GM18951 (cell line): ENCODE results near the gene CUX1.
"Not testable (repeated sequence)": the region's sequence is repeated elsewhere in the genome, so short reads cannot be mapped to it uniquely, and the experiment has no call there.

Source experiments
- POLR2A ChIP-seq: IDR thresholded peaks from 4 replicates; pipeline ENCODE4 v1.6.1; 2011; ENCODE audit warnings: mild to moderate bottlenecking; ENCODE audit not compliant: insufficient read length, insufficient read depth; ENCODE audit errors: extremely low read depth
- in situ Hi-C: fragments of 300-500 bp; cut with MboI; formaldehyde crosslinking; loops from one replicate; pipeline ENCODE4 v1.12.0; 2022; ENCODE audit warnings: low sequenced_read_pairs, mixed read lengths, inconsistent platforms; ENCODE audit not compliant: unreplicated experiment

CUX1 gene

DNA sequence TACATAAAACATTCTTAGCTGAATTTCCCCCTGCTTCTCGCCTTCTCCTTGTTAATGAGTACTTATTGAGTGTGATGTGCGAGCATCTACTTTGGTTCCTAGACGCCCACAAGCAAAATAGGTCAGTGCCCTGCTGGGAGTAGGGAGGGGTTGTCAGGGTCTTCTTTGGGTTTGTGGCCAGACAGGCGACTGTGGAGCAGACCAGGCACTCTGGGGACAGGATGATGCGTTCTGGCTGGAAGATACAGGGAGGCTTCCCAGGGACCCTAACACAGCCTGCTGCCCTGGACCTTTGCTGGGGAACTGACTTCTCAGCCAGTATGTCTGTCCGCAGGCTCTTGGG is 227.2 kb downstream of the CUX1 start:
- in situ Hi-C loops, result no loop called here
- no peak for TF ChIP-seq POLR2A

DNA sequence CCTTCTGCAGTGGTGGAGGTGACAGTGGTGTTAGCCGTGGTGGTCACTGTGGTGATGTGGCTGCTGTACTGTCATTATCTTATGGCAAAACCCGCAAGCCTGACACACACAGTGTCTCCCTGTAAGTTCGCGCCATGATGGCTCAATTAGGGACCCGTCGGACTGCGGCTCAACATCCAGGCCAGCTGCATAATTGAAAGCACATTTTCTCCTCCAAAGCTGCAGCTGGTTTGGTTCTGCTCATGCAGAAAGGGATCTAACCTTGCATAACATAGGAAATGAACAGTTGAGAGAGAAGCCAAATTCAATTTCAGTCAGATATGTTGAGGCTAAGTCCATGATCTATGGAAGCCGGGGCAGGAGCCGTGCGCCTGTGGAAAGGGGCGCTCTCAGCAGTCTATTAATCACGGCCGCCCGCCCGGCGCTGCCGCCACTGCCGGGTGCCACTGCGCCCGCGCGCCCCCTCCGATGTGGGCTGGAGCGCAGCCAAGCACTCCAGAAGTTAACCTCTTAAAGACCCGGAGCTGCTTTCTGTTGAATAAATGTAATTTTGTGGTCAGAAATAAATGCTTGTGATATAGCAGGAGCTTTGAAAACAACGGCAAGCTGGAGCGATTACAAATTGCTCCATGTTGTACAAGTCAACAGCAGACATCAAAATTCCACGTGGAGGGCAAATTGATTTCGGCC is 227.7 kb downstream of the CUX1 start:
- in situ Hi-C loops, result no loop called here
- no peak for TF ChIP-seq POLR2A

DNA sequence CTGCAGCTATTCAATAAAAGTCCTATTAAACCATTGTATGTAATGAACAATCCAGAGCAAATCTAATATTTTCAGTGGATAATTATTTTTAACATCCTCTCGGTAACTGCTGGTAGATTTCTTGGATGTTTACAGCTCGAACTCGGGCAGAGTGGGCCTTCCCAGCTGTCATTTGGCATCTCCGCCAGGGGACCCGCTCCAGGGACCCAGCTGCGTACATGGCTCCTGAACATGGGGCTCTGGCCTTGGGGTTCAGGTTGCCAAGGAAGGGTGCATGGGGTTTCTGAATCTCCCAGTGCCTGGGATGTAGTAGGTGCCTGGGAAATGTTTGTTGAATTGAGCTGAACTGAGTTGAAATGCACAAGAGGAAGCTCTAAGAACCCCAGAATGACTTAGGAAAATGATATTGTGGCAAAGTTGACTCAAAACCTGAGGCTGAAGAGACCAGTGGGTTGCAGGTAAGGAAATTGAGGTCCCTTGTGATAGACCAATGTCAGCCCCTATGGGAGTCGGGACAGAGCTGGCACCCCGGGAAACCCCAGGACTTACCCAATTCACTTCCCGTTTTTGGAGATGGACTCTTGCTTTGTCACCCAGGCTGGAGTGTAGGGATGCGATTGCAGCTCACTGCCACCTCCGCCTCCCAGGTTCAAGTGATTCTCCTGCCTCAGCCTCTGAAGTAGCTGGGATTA is 228.4 kb downstream of the CUX1 start:
- in situ Hi-C loops, result no loop called here
- no peak for TF ChIP-seq POLR2A

DNA sequence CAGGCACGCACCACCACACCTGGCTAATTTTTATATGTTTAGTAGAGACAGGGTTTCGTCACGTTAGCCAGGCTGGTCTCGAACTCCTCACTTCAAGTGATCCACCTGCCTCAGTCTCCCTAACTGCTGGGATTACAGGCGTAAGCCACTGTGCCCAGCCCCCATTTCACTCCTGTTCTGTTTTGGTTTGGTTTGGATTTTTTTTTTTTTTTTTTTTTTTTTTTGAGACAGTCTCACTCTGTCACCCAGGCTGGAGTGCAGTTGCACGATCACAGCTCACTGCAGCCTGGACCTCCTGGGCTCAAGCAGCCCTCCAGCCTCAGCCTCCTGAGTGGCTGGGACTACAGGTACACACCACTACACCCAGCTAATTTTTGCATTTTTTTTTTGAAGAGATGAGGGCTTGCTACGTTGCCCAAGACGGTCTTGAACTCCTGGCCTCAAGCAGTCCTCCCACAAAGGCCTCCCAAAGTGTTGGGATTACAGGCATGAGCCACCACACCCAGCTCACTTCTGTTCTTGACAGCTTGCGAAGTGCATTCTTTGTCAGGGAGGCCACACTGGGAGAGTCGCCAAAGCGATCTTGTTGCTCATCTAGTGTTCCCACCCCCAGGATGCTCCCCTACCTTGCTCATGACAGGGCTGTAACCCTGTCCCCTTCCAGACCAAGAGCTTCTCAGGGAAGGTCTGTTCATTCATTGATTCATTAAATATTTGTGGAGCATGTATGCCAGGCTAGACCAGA is 229.1 kb downstream of the CUX1 start:
- no peak for TF ChIP-seq POLR2A
- in situ Hi-C loops, result no loop called here

DNA sequence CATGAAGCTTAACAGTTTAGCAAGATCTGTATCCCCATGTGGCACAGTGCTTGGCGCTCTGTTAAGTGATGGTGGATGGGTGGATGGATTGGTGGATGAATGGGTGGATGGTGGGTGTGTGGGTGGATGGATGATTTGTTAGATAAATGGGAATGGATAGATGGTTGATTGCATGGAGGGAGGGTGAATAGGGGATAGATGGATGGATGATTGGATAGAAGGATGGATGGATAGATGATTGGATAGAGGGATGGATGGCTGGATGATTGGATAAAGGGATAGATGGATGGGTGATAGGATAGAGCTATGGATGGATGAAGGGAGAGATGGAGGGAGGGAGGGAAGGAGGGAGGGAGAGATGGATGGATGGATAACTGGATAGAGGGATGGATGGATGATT is 229.7 kb downstream of the CUX1 start:
- no peak for TF ChIP-seq POLR2A
- in situ Hi-C loops, result no loop called here

- no peak for TF ChIP-seq POLR2A
- in situ Hi-C loops, result no loop called here
Observed at GRCh38 chr7:102049765-102050164, 232.3 kb downstream of the CUX1 start.

DNA sequence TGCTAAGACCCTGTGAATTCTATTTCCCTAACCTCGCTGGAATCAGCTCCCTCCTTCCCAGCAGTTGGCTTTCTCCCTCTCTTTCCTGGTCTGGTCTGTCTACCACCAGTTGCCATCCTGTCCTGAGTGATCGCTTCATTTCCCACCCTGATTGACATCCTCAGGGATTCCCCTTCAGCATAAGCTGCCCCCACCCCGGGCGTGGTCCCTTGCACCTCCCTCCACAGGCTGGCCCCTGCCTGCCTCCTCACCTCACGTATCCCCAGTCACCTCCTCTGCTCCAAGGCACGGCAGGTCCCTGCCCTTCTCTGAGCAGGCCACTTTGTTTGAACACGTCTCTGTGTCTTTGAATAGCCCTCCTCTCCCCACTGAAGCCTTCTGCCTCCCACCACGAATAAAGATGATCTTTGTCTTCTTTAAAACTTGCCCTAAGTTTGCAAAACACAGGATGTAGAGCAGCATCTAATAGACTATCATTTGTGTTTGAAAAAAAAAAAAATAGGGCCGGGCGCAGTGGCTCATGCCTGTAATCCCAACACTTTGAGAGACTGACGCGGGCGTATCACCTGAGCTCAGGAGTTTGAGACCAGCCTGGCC is 233.5 kb downstream of the CUX1 start:
- no peak for TF ChIP-seq POLR2A
- in situ Hi-C loops, result no loop called here

DNA sequence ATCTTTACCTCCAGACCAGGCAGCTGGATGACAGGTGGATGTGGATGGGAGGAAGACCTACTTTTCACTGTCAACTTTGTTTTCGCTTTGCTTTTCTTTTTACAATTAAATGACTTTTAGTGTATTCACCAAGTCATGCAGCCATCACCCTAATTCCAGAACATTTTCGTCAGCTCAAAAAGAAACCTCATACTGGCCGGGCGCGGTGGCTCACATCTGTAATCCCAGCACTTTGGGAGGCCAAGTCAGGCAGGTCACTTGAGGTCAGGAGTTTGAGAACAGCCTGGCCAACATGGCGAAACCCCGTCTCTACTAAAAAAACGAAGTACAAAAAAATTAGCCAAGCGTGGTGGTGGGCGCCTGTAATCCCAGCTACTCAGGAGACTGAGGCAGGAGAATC is 234.3 kb downstream of the CUX1 start:
- in situ Hi-C loops, result not testable (repeated sequence)

DNA sequence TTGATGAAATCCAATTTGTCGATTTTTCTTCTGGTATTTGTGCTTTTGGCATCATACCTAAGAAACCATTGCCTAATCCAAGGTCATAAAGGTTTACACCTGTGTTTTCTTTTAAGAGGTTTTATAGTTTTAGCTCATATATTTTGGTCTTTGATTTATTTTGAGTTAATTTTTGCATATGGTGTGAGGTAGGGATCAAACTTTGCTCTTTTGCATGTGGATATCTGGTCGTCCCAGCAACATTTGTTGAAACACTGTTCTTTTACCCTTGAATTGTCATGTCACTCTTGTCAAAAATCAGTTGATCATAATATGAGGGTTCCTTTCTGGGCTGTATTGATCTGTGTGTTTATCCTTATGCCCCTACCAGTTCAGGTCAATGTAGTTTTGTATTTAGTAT is 236.7 kb downstream of the CUX1 start:
- in situ Hi-C loops, result no loop called here
- no peak for TF ChIP-seq POLR2A

DNA sequence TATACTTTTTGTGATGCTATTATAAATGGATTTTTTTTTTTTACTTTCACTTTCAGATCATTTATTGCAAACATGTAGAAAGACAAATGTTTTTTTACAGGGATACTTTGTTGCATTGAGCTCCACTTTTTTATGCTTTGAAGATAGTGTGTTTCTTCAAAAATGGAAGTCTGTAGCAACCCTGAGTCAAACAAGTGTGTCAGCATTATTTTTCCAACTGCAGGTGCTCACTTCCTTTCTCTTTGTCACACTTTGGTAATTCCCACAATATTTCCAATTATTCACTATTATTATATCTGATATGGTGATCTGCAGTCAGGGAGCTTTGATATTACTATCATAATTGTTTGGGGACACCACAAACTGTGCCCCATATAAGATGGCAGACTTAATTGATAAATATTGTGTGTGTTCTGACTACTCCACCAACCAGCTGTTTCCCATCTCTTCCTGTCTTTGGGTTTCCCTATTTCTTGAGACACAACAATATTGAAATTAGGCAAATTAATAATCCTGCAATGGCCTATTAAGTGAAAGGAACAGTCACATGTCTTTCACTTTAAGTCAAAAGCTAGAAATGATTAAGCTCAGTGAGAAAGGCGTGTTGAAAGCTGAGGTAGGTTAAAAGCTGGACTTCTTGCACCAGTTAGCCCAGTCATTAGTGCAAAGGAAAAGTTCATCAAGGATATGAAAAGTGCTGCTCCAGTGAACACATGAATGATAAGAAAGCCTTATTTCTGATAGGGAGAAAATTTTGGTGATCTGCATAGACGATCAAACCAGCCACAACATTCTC is 238.0 kb downstream of the CUX1 start:
- TF ChIP-seq POLR2A, result no peak
- in situ Hi-C loops, result no loop called here

DNA sequence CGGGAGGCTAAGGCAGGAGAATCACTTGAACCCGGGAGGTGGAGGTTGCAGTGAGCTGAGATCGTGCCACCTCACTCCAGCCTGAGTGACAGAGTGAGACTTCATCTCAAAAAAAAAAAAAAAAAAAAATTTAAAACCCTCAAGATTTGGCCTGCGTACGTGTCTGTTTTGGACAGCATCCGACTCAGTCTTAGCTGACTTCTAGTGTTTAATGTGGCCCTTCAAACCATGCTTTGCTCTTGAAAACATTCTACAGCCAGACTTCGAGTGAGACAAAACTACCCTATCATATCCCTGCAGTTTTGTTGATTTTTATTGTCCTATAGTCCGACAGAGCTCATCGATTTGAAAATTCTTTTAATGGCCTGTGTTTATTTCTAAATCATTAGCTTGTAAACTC is 242.1 kb downstream of the CUX1 start:
- no peak for TF ChIP-seq POLR2A
- in situ Hi-C loops, result no loop called here

DNA sequence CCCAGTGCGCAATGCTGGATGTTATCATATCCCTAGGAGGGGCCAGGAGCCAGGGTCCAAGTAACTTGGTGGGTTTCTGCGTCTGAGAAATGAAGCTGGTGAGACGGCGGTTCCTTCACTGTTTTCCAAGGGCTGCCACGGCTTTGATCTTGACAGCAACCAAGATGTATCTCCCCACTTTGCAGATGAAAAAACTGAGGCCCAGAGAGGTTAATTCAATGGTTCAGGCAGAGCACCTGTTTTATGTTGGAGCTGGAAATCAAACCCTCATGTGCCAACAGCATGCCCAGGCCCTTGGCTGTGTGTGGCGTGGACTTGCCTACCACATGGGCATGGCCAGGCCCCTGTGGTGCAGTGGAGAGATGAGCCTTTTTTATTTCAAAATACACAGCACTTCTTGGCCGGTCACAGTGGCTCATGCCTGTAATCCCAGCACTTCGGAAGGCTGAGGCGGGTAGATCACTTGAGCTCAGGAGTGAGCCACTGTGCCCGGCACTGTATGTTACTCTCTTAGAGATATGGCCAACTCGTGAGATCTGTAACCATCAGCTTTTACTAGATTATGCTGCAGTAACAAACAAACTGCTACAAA is 244.0 kb downstream of the CUX1 start:
- no peak for TF ChIP-seq POLR2A
- in situ Hi-C loops, result no loop called here

DNA sequence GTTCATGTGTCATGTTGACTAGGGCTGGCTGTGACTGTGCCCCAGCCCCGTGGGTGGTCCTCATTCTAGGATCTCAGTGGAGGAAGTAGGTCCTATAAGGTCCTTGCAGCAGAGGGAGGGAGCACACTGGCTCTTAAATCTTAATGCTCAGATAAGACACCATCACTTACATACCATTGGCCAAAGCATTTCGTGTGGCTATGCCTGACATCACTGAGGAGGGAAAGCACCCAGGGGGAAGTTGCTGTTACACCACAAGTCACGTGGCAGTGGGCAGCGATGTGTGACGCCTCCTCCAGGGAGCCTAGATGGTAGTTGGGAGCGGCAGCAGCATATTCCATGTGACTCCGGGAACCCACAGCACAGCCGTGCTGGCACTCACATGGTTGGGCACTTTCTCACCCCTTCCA is 244.6 kb downstream of the CUX1 start:
- no peak for TF ChIP-seq POLR2A
- in situ Hi-C loops, result no loop called here

- TF ChIP-seq POLR2A, result no peak
- in situ Hi-C loops, result no loop called here
Observed at GRCh38 chr7:102063690-102064180, 246.3 kb downstream of the CUX1 start.
